Panc1 (cell line): Measurements from ENCODE around the gene WWOX.

Experiments used
- CTCF ChIP-seq: fragments of 450-650 bp; IDR thresholded peaks from 2 replicates; pipeline ENCODE4 v1.5.1; 2017; ENCODE audit warnings: mild to moderate bottlenecking
- POLR2AphosphoS5 ChIP-seq: IDR thresholded peaks from 2 replicates; pipeline ENCODE4 v1.6.1; 2012; ENCODE audit warnings: mild to moderate bottlenecking, low read depth, low read length, moderate library complexity
- SIN3A ChIP-seq: IDR thresholded peaks from 2 replicates; pipeline ENCODE4 v1.6.1; 2012; ENCODE audit warnings: low read depth, mild to moderate bottlenecking, low read length, moderate library complexity, borderline replicate concordance; ENCODE audit not compliant: insufficient read depth

GRCh38 chr16:78628461-78629045 is 529.1 kb downstream of the WWOX start:
- no peak for TF ChIP-seq CTCF
- TF ChIP-seq POLR2AphosphoS5, result no peak
- no peak for TF ChIP-seq SIN3A
